CD8-positive, alpha-beta memory T cell (primary cell): ENCODE data around the gene YWHAE. TPM values are rescaled to one million over a fixed set of nuclear protein-coding genes. Genes with fewer than 3 reads are reported as not detected.

ENCODE experiments used
- CTCF ChIA-PET: fragments of 350-600 bp; sonication (Branson Sonifier 250); formaldehyde crosslinking; loops from one replicate; lab custom pipeline; 2021; ENCODE audit warnings: antibody characterized with exemption; lab: Charles Lee
- POLR2A ChIA-PET: fragments of 350-600 bp; sonication (Branson Sonifier 250); formaldehyde crosslinking; loops from one replicate; lab custom pipeline; 2021; ENCODE audit warnings: antibody characterized with exemption; lab: Charles Lee
- DNase-seq, 5 donors: peaks; one replicate each; pipeline versions ENCODE4 v3.0.0 to v3.0.0-alpha.2; 2020 to 2022; ENCODE audit warnings: mixed read lengths in 1 of 5
- H3K27ac ChIP-seq: one replicate; pipeline ENCODE4 v1.7.0; 2013; ENCODE audit warnings: low read depth, mild to moderate bottlenecking, low read length, moderate library complexity
- H3K27me3 ChIP-seq: 2 replicates; pipeline ENCODE4 v1.7.0; 2013; ENCODE audit warnings: low read length, mild to moderate bottlenecking; ENCODE audit not compliant: insufficient read depth, poor library complexity, severe bottlenecking
- H3K36me3 ChIP-seq: 2 replicates; pipeline ENCODE4 v1.7.0; 2013; ENCODE audit warnings: mild to moderate bottlenecking, low read length, moderate library complexity; ENCODE audit not compliant: insufficient read depth
- H3K4me1 ChIP-seq: 2 replicates; pipeline ENCODE4 v1.7.0; 2013; ENCODE audit warnings: mild to moderate bottlenecking, low read length, moderate library complexity; ENCODE audit not compliant: insufficient read depth
- H3K4me3 ChIP-seq: 2 replicates; pipeline ENCODE4 v1.7.0; 2013; ENCODE audit warnings: mild to moderate bottlenecking, low read length
- H3K9me3 ChIP-seq: 2 replicates; pipeline ENCODE4 v1.7.0; 2013; ENCODE audit warnings: mild to moderate bottlenecking, low read length
- H3K27ac Mint-ChIP-seq, 8 donors: one replicate each; pipeline ENCODE4 v1.8.0; 2020 to 2021; ENCODE audit warnings: mixed read lengths in 8 of 8, mild to moderate bottlenecking in 6 of 8, inconsistent platforms in 3 of 8, moderate library complexity in 3 of 8
- H3K27me3 Mint-ChIP-seq, 2 donors: one replicate each; pipeline ENCODE4 v1.8.0; 2020 to 2021; ENCODE audit warnings: mixed read lengths in 2 of 2, mild to moderate bottlenecking in 1 of 2, moderate library complexity in 1 of 2
- H3K36me3 Mint-ChIP-seq, 3 donors: one replicate each; pipeline ENCODE4 v1.8.0; 2020 to 2021; ENCODE audit warnings: mixed read lengths in 3 of 3, inconsistent platforms in 1 of 3, mild to moderate bottlenecking in 1 of 3
- H3K4me1 Mint-ChIP-seq, 3 donors: one replicate each; pipeline ENCODE4 v1.8.0; 2020 to 2021; ENCODE audit warnings: mixed read lengths in 3 of 3, inconsistent platforms in 1 of 3, mild to moderate bottlenecking in 1 of 3
- H3K4me3 Mint-ChIP-seq, 7 donors: one replicate each; pipeline ENCODE4 v1.8.0; 2020 to 2021; ENCODE audit warnings: mixed read lengths in 7 of 7, mild to moderate bottlenecking in 6 of 7, moderate library complexity in 4 of 7, inconsistent platforms in 2 of 7
- H3K9me3 Mint-ChIP-seq, 5 donors: one replicate each; pipeline ENCODE4 v1.8.0; 2020 to 2022; ENCODE audit warnings: mixed read lengths in 5 of 5, mild to moderate bottlenecking in 3 of 5, moderate library complexity in 2 of 5, inconsistent platforms in 1 of 5
- polyA plus RNA-seq: library from polyadenylated mRNA; unstranded; fragments of 300-500 nt; fragmentation: Illumina TruSeq; gene quantifications from one replicate; pipeline ENCODE4 v1.2.3, GENCODE V29; 2021
- total RNA-seq, 2 experiments: library from RNA; stranded (reverse); gene quantifications; one replicate each; pipeline ENCODE4 v1.2.3, GENCODE V29; 2021

The YWHAE gene
- total and polyA plus RNA-seq, 3 experiments from 2014 or later, result 44.0 to 596 (median 579) TPM

- no peak overlapping the region for H3K4me3 Mint-ChIP-seq
- POLR2A ChIA-PET, result interaction anchor here (1.0 kb wide), 1 partner anchor 27 kb away, joined by 3 read pairs; the partner anchor contains the start of gene YWHAE
- peaks cover 60 to 81% (median 79%) of the 10 kb centered on the region in 3 donors for H3K4me1 Mint-ChIP-seq
- peaks cover 0 to 1% of the 10 kb centered on the region in 2 donors for H3K27me3 Mint-ChIP-seq
- H3K4me3 ChIP-seq, result no peak overlapping the region
- H3K9me3 ChIP-seq, result no peaks in the 10 kb centered on the region
- no peak for DNase-seq
- peak overlapping the region in 1 of 8 donors; percentile 29 for H3K27ac Mint-ChIP-seq
- H3K36me3 ChIP-seq, result no peaks in the 10 kb centered on the region
- no peak overlapping the region for H3K27ac ChIP-seq
- no peaks in the 10 kb centered on the region for H3K9me3 Mint-ChIP-seq
- H3K36me3 Mint-ChIP-seq, result peaks cover 0 to 33% (median 3%) of the 10 kb centered on the region in 3 donors
- no peaks in the 10 kb centered on the region for H3K27me3 ChIP-seq
- CTCF ChIA-PET, result interaction anchor here (1.2 kb wide), 1 partner anchor 19 kb away, joined by 4 read pairs; no protein-coding TSS in a partner anchor
- peaks cover 68% of the 10 kb centered on the region for H3K4me1 ChIP-seq
These were observed 27.4 kb downstream of the YWHAE start for GRCh38 chr17:1372618-1373017.

- H3K27me3 ChIP-seq, result no peaks in the 10 kb centered on the region
- Mint-ChIP-seq H3K27me3 (peaks cover 0 to 1% of the 10 kb centered on the region in 2 donors), H3K27ac (peak overlapping the region in 2 of 8 donors; percentile 29 to 64), H3K9me3 (no peaks in the 10 kb centered on the region), H3K4me3 (no peak overlapping the region), H3K36me3 (peaks cover 0 to 36% (median 3%) of the 10 kb centered on the region in 3 donors), H3K4me1 (peaks cover 60 to 81% (median 79%) of the 10 kb centered on the region in 3 donors)
- H3K4me1 ChIP-seq, result peaks cover 68% of the 10 kb centered on the region
- no peak overlapping the region for H3K27ac ChIP-seq
- H3K4me3 ChIP-seq, result no peak overlapping the region
- POLR2A ChIA-PET, result interaction anchor here (1.0 kb wide), 1 partner anchor 28 kb away, joined by 3 read pairs; the partner anchor contains the start of gene YWHAE
- no peaks in the 10 kb centered on the region for H3K9me3 ChIP-seq
- DNase-seq, result no peak
- CTCF ChIA-PET, result interaction anchor here (0.7 to 1.5 kb wide), 4 partner anchors 19 to 258 kb away, joined by 3 to 5 read pairs (median 4); partner anchors contain the start of gene INPP5K
- no peaks in the 10 kb centered on the region for H3K36me3 ChIP-seq
These were observed 28.0 kb downstream of the YWHAE start for GRCh38 chr17:1371893-1372590.

- peaks cover 43% of the 10 kb centered on the region for H3K4me1 ChIP-seq
- no peaks in the 10 kb centered on the region for H3K9me3 Mint-ChIP-seq
- H3K9me3 ChIP-seq, result no peaks in the 10 kb centered on the region
- H3K4me3 Mint-ChIP-seq, result no peak overlapping the region
- H3K27ac Mint-ChIP-seq, result peak overlapping the region in 1 of 8 donors; percentile 80
- POLR2A ChIA-PET, result no interaction called here
- H3K36me3 Mint-ChIP-seq, result peaks cover 0 to 42% (median 3%) of the 10 kb centered on the region in 3 donors
- CTCF ChIA-PET, result interaction anchor here (1.1 to 5.7 kb wide), 3 partner anchors 13 to 147 kb away, joined by 3 to 103 read pairs (median 3); partner anchors contain the start of gene INPP5K
- H3K4me3 ChIP-seq, result no peak overlapping the region
- H3K36me3 ChIP-seq, result peaks cover 11% of the 10 kb centered on the region
- H3K4me1 Mint-ChIP-seq, result peaks cover 39 to 76% (median 66%) of the 10 kb centered on the region in 3 donors
- H3K27me3 ChIP-seq, result no peaks in the 10 kb centered on the region
- H3K27ac ChIP-seq, result no peak overlapping the region
- no peak for DNase-seq
- peaks cover 0 to 1% of the 10 kb centered on the region in 2 donors for H3K27me3 Mint-ChIP-seq
These were observed 31.4 kb downstream of the YWHAE start for GRCh38 chr17:1368588-1368987.

GRCh38 chr17:1367351-1367745, 32.7 kb downstream of the YWHAE start:
- Mint-ChIP-seq H3K4me1 (peaks cover 42 to 79% (median 70%) of the 10 kb centered on the region in 3 donors), H3K9me3 (no peaks in the 10 kb centered on the region), H3K36me3 (peaks cover 0 to 45% (median 3%) of the 10 kb centered on the region in 3 donors), H3K27me3 (no peaks in the 10 kb centered on the region), H3K4me3 (peak overlapping the region in 1 of 7 donors; percentile 71), H3K27ac (peak overlapping the region; percentile 15 to 78 (median 58))
- no peaks in the 10 kb centered on the region for H3K9me3 ChIP-seq
- no peak overlapping the region for H3K27ac ChIP-seq
- CTCF ChIA-PET, result interaction anchor here (0.6 to 5.7 kb wide), 4 partner anchors 14 to 263 kb away, joined by 3 to 103 read pairs (median 9); partner anchors contain the start of gene INPP5K
- H3K27me3 ChIP-seq, result no peaks in the 10 kb centered on the region
- H3K4me1 ChIP-seq, result peaks cover 44% of the 10 kb centered on the region
- peaks cover 15% of the 10 kb centered on the region for H3K36me3 ChIP-seq
- no peak overlapping the region for H3K4me3 ChIP-seq
- POLR2A ChIA-PET, result interaction anchor here (1.3 kb wide), 1 partner anchor 9 kb away, joined by 5 read pairs; no protein-coding TSS in a partner anchor
- no peak for DNase-seq

- CTCF ChIA-PET, result interaction anchor here (0.8 to 5.7 kb wide), 19 partner anchors 11 to 265 kb away, joined by 3 to 103 read pairs (median 7); partner anchors contain the start of genes INPP5K, MYO1C and SLC43A2
- POLR2A ChIA-PET, result interaction anchor here (1.3 to 2.8 kb wide), 4 partner anchors 10 to 150 kb away, joined by 3 to 32 read pairs (median 6); partner anchors contain the start of genes INPP5K and YWHAE
- Histone ChIP-seq H3K27me3 (no peaks in the 10 kb centered on the region), H3K4me3 (no peak overlapping the region), H3K4me1 (peaks cover 50% of the 10 kb centered on the region), H3K9me3 (no peaks in the 10 kb centered on the region), H3K36me3 (peaks cover 15% of the 10 kb centered on the region), H3K27ac (no peak overlapping the region)
- peak overlapping the region in 4 of 8 donors; percentile 29 to 54 (median 38) for H3K27ac Mint-ChIP-seq
- no peaks in the 10 kb centered on the region for H3K27me3 Mint-ChIP-seq
- no peak for DNase-seq
- H3K9me3 Mint-ChIP-seq, result no peaks in the 10 kb centered on the region
- peaks cover 0 to 40% (median 3%) of the 10 kb centered on the region in 3 donors for H3K36me3 Mint-ChIP-seq
- H3K4me3 Mint-ChIP-seq, result no peak overlapping the region
- peaks cover 48 to 80% (median 76%) of the 10 kb centered on the region in 3 donors for H3K4me1 Mint-ChIP-seq
These were observed 33.8 kb downstream of the YWHAE start for GRCh38 chr17:1366234-1366633.

- Mint-ChIP-seq H3K4me3 (peak overlapping the region in 2 of 7 donors; percentile 10 to 19), H3K27me3 (no peaks in the 10 kb centered on the region), H3K27ac (peak overlapping the region; percentile 55 to 82 (median 76)), H3K36me3 (peaks cover 3 to 40% (median 4%) of the 10 kb centered on the region in 3 donors), H3K9me3 (no peaks in the 10 kb centered on the region), H3K4me1 (peaks cover 51 to 81% (median 77%) of the 10 kb centered on the region in 3 donors)
- Histone ChIP-seq H3K4me1 (peaks cover 50% of the 10 kb centered on the region), H3K36me3 (peaks cover 15% of the 10 kb centered on the region), H3K27ac (no peak overlapping the region), H3K9me3 (no peaks in the 10 kb centered on the region), H3K27me3 (no peaks in the 10 kb centered on the region), H3K4me3 (no peak overlapping the region)
- peak; percentile 42 to 77 (median 71) for DNase-seq
- POLR2A ChIA-PET, result interaction anchor here (0.7 to 2.8 kb wide), 7 partner anchors 9 to 264 kb away, joined by 3 to 32 read pairs (median 4); partner anchors contain the start of genes INPP5K and YWHAE
- CTCF ChIA-PET, result interaction anchor here (0.6 to 5.7 kb wide), 36 partner anchors 9 to 1133 kb away, joined by 3 to 103 read pairs (median 4); partner anchors contain the start of genes CRK, INPP5K, MYO1C and SLC43A2
These were observed 34.5 kb downstream of the YWHAE start for GRCh38 chr17:1365445-1366039.

GRCh38 chr17:1362964-1363363, 37.1 kb downstream of the YWHAE start:
- peaks cover 46 to 80% (median 70%) of the 10 kb centered on the region in 3 donors for H3K4me1 Mint-ChIP-seq
- POLR2A ChIA-PET, result interaction anchor here (1.1 to 1.6 kb wide), 3 partner anchors 36 to 153 kb away, joined by 3 to 6 read pairs (median 3); partner anchors contain the start of gene INPP5K
- H3K36me3 Mint-ChIP-seq, result peaks cover 7 to 47% (median 9%) of the 10 kb centered on the region in 3 donors
- Histone ChIP-seq H3K36me3 (peaks cover 22% of the 10 kb centered on the region), H3K9me3 (no peaks in the 10 kb centered on the region), H3K4me1 (peaks cover 45% of the 10 kb centered on the region), H3K4me3 (no peak overlapping the region), H3K27ac (no peak overlapping the region), H3K27me3 (no peaks in the 10 kb centered on the region)
- no peaks in the 10 kb centered on the region for H3K27me3 Mint-ChIP-seq
- CTCF ChIA-PET, result interaction anchor here (1.3 to 3.3 kb wide), 3 partner anchors 12 to 153 kb away, joined by 6 to 25 read pairs (median 7); partner anchors contain the start of gene INPP5K
- H3K27ac Mint-ChIP-seq, result peak overlapping the region; percentile 55 to 93 (median 88)
- no peak for DNase-seq
- peak overlapping the region; percentile 11 to 73 (median 52) for H3K4me3 Mint-ChIP-seq
- H3K9me3 Mint-ChIP-seq, result no peaks in the 10 kb centered on the region
